ENCODE data around the gene PRKAG2. TPM values are rescaled to one million over a fixed set of nuclear protein-coding genes. Genes with fewer than 3 reads are reported as not detected.
A peak's percentile ranks its signal among the peaks of the same experiment; 100 is the strongest.

Gene PRKAG2
- total and polyA plus RNA-seq, 10 donors, result 15.8 to 50.9 (median 32.8) TPM

- peak; percentile 31 for DNase-seq
- no peak for TF ChIP-seq CTCF (IDR thresholded peaks at IDR 0.05 in 8 of 11, conservative IDR thresholded peaks at IDR 0.05 in 3 of 11)
- TF ChIP-seq POLR2A (IDR thresholded peaks at IDR 0.05), result no peak
- no peak for TF ChIP-seq POLR2AphosphoS5 (IDR thresholded peaks at IDR 0.05)
- H3K4me1 ChIP-seq, result peaks cover 0 to 30% (median 3%) of the 10 kb centered on the region in 6 donors
- 74 to 87% (median 84%) methylated on average over 16 to 19 of the region's 19 CpGs for WGBS, 5 donors
- peaks cover 0 to 8% (median 0%) of the 10 kb centered on the region in 6 donors for H3K36me3 ChIP-seq
- H3K27ac ChIP-seq, result peak overlapping the region in 2 of 8 donors; percentile 50 to 66
- no peaks in the 10 kb centered on the region for H3K9me3 ChIP-seq
- no peak overlapping the region for H3K4me3 ChIP-seq
- H3K27me3 ChIP-seq (replicated peaks in 1 of 7), result no peaks in the 10 kb centered on the region
- intact Hi-C loops (cut with DNase I; ENCODE audit: low total_unique reads), result no loop called here
Observed at GRCh38 chr7:151806952-151807775, 69.8 kb downstream of the PRKAG2 start.

GRCh38 chr7:151806204-151806603 lies 70.7 kb downstream of the PRKAG2 start:
- H3K27me3 ChIP-seq (replicated peaks in 1 of 7), result no peaks in the 10 kb centered on the region
- no peaks in the 10 kb centered on the region for H3K9me3 ChIP-seq
- no peak overlapping the region for H3K4me3 ChIP-seq
- H3K36me3 ChIP-seq, result peaks cover 0 to 8% (median 0%) of the 10 kb centered on the region in 6 donors
- H3K4me1 ChIP-seq, result peaks cover 0 to 30% (median 3%) of the 10 kb centered on the region in 6 donors
- WGBS, 5 donors, result 34 to 56% (median 51%) methylated on average over 8 of the region's 8 CpGs
- H3K27ac ChIP-seq, result peak overlapping the region in 3 of 8 donors; percentile 3 to 66 (median 50)
- no peak for DNase-seq
- intact Hi-C loops (cut with DNase I; ENCODE audit: low total_unique reads), result no loop called here
- TF ChIP-seq POLR2A (IDR thresholded peaks at IDR 0.05) (no peak), POLR2AphosphoS5 (IDR thresholded peaks at IDR 0.05) (no peak), CTCF (IDR thresholded peaks at IDR 0.05 in 8 of 11, conservative IDR thresholded peaks at IDR 0.05 in 3 of 11) (no peak)

GRCh38 chr7:151805191-151805590 lies 71.7 kb downstream of the PRKAG2 start:
- Histone ChIP-seq H3K4me1 (peaks cover 0 to 30% (median 3%) of the 10 kb centered on the region in 6 donors), H3K4me3 (no peak overlapping the region), H3K27me3 (replicated peaks in 1 of 7) (no peaks in the 10 kb centered on the region), H3K9me3 (no peaks in the 10 kb centered on the region), H3K36me3 (peaks cover 0 to 8% (median 0%) of the 10 kb centered on the region in 6 donors), H3K27ac (no peak overlapping the region)
- intact Hi-C loops (cut with DNase I; ENCODE audit: low total_unique reads), result no loop called here
- DNase-seq, result peak; percentile 59
- TF ChIP-seq CTCF (IDR thresholded peaks at IDR 0.05 in 8 of 11, conservative IDR thresholded peaks at IDR 0.05 in 3 of 11) (no peak), POLR2A (IDR thresholded peaks at IDR 0.05) (no peak), POLR2AphosphoS5 (IDR thresholded peaks at IDR 0.05) (no peak)
- 50 to 94% (median 78%) methylated on average over 4 to 6 of the region's 6 CpGs for WGBS, 5 donors

GRCh38 chr7:151804756-151805155 lies 72.2 kb downstream of the PRKAG2 start:
- Histone ChIP-seq H3K4me1 (peaks cover 0 to 30% (median 3%) of the 10 kb centered on the region in 6 donors), H3K27ac (no peak overlapping the region), H3K36me3 (peaks cover 0 to 8% (median 0%) of the 10 kb centered on the region in 6 donors), H3K9me3 (no peaks in the 10 kb centered on the region), H3K27me3 (replicated peaks in 1 of 7) (no peaks in the 10 kb centered on the region), H3K4me3 (no peak overlapping the region)
- intact Hi-C loops (cut with DNase I; ENCODE audit: low total_unique reads), result no loop called here
- TF ChIP-seq POLR2A (IDR thresholded peaks at IDR 0.05), result no peak
- TF ChIP-seq CTCF (IDR thresholded peaks at IDR 0.05 in 8 of 11, conservative IDR thresholded peaks at IDR 0.05 in 3 of 11), result no peak
- no peak for TF ChIP-seq POLR2AphosphoS5 (IDR thresholded peaks at IDR 0.05)
- peak; percentile 41 for DNase-seq
- WGBS, 5 donors, result 95 to 99% (median 96%) methylated on average over 7 to 9 of the region's 9 CpGs
